Retinal pigment epithelial cell (primary cell): ENCODE measurements around the gene WDFY3.

Experiments
- DNase-seq: peaks from one replicate; pipeline ENCODE4 v3.0.0-alpha.2; 2010; ENCODE audit warnings: low read depth
- H3K4me3 ChIP-seq: 2 replicates; pipeline ENCODE4 v1.5.1; 2011; ENCODE audit warnings: mild to moderate bottlenecking, low read length, control low read depth, moderate library complexity
- TF ChIP-seq, protein P1 (sequence below): conservative IDR thresholded peaks from 2 replicates; pipeline ENCODE4 v1.5.1; 2011; ENCODE audit warnings: low read depth, low read length, control low read depth, inconsistent platforms

WDFY3 gene

DNA sequence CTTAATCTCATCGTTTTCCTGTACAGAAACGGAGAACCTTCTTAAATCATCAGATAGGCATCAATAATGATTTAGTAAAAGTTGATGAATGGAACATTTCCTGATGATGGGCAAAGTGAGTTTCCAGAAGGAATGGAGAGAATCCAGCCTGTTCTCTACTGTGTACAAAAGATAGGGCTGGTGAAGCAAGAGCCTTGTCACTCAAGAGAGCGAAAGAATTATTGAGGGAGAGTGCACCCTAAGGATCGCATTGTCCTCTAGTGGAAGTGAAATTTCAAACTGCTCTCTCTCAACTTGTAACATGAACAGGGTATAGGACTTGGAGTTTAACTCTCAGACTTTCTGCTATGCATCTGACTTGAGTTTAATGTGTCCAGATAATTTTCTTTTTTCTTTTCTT is 314.0 kb downstream of the WDFY3 start:
- no peak overlapping the region for H3K4me3 ChIP-seq
- TF ChIP-seq, protein P1, sequence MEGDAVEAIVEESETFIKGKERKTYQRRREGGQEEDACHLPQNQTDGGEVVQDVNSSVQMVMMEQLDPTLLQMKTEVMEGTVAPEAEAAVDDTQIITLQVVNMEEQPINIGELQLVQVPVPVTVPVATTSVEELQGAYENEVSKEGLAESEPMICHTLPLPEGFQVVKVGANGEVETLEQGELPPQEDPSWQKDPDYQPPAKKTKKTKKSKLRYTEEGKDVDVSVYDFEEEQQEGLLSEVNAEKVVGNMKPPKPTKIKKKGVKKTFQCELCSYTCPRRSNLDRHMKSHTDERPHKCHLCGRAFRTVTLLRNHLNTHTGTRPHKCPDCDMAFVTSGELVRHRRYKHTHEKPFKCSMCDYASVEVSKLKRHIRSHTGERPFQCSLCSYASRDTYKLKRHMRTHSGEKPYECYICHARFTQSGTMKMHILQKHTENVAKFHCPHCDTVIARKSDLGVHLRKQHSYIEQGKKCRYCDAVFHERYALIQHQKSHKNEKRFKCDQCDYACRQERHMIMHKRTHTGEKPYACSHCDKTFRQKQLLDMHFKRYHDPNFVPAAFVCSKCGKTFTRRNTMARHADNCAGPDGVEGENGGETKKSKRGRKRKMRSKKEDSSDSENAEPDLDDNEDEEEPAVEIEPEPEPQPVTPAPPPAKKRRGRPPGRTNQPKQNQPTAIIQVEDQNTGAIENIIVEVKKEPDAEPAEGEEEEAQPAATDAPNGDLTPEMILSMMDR, result no peak
- DNase-seq, result no peak

DNA sequence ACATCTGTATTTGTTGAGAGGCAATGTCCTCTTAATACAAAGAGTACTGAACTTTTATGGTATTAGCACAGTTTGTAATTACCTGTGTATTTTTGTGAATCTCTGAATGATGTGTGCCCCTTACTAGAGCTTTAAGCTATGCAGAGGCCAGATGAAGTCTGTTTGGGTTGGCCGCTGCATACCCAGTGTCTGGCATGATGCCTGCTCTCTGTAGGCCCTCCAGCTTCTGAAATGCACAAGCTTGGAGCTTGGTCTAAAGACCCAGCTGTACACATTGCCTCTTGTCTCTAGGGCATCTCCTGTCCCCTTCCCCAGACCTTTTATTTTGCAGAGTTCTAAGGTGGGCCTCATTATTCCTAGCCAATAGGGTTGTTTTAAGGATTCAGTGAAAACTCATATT is 315.0 kb downstream of the WDFY3 start:
- no peak for DNase-seq
- TF ChIP-seq, protein P1, result no peak
- no peak overlapping the region for H3K4me3 ChIP-seq

DNA sequence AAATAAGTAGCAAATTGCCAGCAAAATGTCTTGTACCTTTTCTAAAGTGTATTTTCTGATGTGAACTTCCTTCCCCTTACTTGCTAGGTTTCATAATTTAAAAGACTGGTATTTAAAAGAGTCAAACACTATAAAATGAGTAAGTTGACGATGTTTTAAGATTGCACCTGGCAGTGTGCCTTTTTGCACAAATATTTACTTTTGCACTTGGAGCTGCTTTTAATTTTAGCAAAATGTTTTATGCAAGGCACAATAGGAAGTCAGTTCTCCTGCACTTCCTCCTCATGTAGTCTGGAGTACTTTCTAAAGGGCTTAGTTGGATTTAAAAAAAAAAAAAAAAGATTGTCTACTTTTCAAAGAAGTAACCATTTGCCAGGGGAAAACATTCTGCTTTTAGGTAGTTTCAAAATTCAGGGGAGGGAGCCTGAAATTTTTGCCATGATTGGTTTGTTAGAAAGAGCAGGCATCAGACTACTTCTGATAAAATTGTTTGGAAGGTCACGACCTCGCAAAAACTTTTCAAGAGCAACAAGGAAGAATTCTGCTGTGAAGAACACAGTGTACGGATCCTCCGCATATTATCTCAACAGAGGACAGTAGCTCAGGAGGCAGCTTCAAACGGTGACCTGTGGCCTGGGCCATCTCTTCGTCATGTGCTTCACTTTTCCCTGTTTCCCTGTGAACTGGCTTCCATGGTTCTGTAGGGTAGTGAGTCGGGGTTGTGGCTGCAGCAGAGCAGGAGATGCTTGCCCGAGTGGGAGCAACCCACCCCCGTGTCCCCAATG is 317.4 kb downstream of the WDFY3 start:
- no peak for DNase-seq
- no peak overlapping the region for H3K4me3 ChIP-seq
- TF ChIP-seq, protein P1, result no peak

DNA sequence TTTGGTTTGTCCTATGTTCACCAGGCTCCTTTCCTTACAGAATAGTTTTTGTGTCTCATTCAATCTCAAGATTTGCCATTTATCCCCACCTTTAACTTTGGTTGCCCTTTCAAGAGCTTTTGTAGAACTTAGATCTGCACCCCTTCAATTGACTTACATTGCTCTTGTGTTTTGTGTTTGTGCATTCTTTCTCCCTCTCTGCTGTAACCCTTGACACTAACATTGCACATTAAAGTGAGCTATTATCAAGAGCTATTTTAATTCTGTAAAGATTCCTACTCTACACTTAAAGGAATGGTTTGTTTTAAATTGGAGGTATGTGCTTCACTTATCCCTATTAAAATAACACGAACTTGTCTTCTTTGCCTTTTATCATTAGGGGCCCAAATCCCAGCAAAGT is 318.3 kb downstream of the WDFY3 start:
- TF ChIP-seq, protein P1, result no peak
- H3K4me3 ChIP-seq, result no peak overlapping the region
- no peak for DNase-seq

DNA sequence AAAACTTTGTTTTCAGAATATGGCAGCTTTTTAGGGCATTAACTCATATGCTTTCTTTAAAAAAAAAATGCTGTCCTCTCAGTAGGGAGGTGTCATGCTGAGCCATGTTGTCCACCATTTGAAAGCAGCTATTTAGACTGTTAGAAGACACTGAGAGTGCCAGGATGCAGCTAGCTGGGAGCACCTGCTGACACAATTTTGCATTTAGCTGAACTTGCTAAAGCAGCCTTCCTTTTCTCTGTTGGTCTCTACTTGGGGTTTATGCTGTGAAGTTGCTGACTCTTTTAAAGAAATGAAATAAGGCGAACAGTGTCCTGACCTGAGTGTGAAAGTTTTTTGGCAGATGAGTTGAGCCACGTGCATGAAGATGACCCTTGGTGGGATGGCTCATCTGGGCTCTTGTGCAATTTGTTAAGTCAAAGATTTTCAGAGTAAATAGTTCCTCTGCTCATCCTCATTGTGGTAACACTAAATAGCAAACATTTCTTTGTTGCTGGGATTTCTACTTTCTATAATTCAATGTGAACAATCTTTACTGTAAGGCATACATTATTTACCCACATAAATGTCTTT is 319.1 kb downstream of the WDFY3 start:
- TF ChIP-seq, protein P1, result no peak
- DNase-seq, result no peak
- H3K4me3 ChIP-seq, result no peak overlapping the region

- no peak for DNase-seq
- TF ChIP-seq, protein P1, result no peak
- H3K4me3 ChIP-seq, result no peak overlapping the region
These were observed 322.4 kb downstream of the WDFY3 start for GRCh38 chr4:84644087-84644486.

DNA sequence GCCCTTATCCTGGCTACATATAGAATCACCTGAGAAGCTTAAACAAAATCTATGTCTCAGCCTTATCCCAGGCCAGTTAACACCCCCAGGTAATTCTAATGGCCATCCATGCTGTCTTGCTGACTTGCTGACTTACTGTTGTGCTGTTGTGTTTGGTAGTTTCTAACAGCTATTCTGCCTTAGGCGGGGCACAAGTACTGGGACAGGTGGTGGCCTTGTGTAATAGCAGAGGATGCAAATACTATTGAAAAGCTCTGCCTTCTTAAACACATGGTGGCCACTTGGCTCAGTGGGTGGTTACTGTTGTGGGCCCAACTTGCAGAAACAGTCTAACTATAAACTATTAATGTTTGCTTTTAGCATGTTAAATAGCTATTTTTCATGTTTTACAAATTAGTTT is 327.3 kb downstream of the WDFY3 start:
- TF ChIP-seq, protein P1, result no peak
- DNase-seq, result no peak
- H3K4me3 ChIP-seq, result no peak overlapping the region
